ENCODE measurements around the gene RNU7-1.

GRCh38 chr12:6959805-6960592 lies 16.4 kb downstream of the RNU7-1 start:
- TF ChIP-seq CTCF (IDR thresholded peaks at IDR 0.05; ENCODE audit: poor library complexity): no peak
- TF ChIP-seq EZH2 (IDR thresholded peaks at IDR 0.05; ENCODE audit: borderline replicate concordance): no peak
- TF ChIP-seq EZH2phosphoT487 (IDR thresholded peaks at IDR 0.05; ENCODE audit: low read depth, severe bottlenecking, unreplicated experiment): no peak

Data from hepatocyte (in vitro differentiated cells).